ENCODE data around the gene SF3A2.

The SF3A2 gene

GRCh38 chr19:2244125-2244411 is 7.4 kb downstream of the SF3A2 start:
- no peak for FAIRE-seq
- TF ChIP-seq POU2F2 (IDR thresholded peaks at IDR 0.05; ENCODE audit: low read depth, low read length) = no peak
- TF ChIP-seq TAF1 (IDR thresholded peaks at IDR 0.05; ENCODE audit: low read depth, low read length) = no peak
- TF ChIP-seq POLR2A (IDR thresholded peaks at IDR 0.05; ENCODE audit: low read depth, low read length) = no peak
- no peak for TF ChIP-seq POLR2AphosphoS5 (IDR thresholded peaks at IDR 0.05; ENCODE audit: low read depth, low read length)
- TF ChIP-seq PAX5 (IDR thresholded peaks at IDR 0.05; ENCODE audit: insufficient read depth, low read length, severe bottlenecking) = no peak
- no peak for TF ChIP-seq SPI1 (IDR thresholded peaks at IDR 0.05; ENCODE audit: low read depth, low read length)

GRCh38 chr19:2244486-2244885 is 7.9 kb downstream of the SF3A2 start:
- TF ChIP-seq SPI1 (IDR thresholded peaks at IDR 0.05; ENCODE audit: low read depth, low read length) (no peak), POLR2A (IDR thresholded peaks at IDR 0.05; ENCODE audit: low read depth, low read length) (no peak), PAX5 (IDR thresholded peaks at IDR 0.05; ENCODE audit: insufficient read depth, low read length, severe bottlenecking) (no peak), POLR2AphosphoS5 (IDR thresholded peaks at IDR 0.05; ENCODE audit: low read depth, low read length) (no peak), POU2F2 (IDR thresholded peaks at IDR 0.05; ENCODE audit: low read depth, low read length) (no peak), TAF1 (IDR thresholded peaks at IDR 0.05; ENCODE audit: low read depth, low read length) (no peak)
- FAIRE-seq = no peak
- no peak for DNase-seq (ENCODE audit: insufficient read length, low spot score)

More at GRCh38 chr19:2244125-2244411, 7.4 kb downstream of the SF3A2 start:
- DNase-seq (ENCODE audit: insufficient read length, low spot score) = no peak

- TF ChIP-seq POLR2AphosphoS5 (IDR thresholded peaks at IDR 0.05; ENCODE audit: low read depth, low read length) (no peak), POU2F2 (IDR thresholded peaks at IDR 0.05; ENCODE audit: low read depth, low read length) (no peak), SPI1 (IDR thresholded peaks at IDR 0.05; ENCODE audit: low read depth, low read length) (no peak)
- FAIRE-seq (no peak), DNase-seq (ENCODE audit: insufficient read length, low spot score) (no peak)
Measured at GRCh38 chr19:2245273-2245672, 8.6 kb downstream of the SF3A2 start.

GRCh38 chr19:2246014-2246620 is 9.5 kb downstream of the SF3A2 start:
- no peak for TF ChIP-seq SPI1 (IDR thresholded peaks at IDR 0.05; ENCODE audit: low read depth, low read length)
- no peak for TF ChIP-seq POU2F2 (IDR thresholded peaks at IDR 0.05; ENCODE audit: low read depth, low read length)
- TF ChIP-seq TAF1 (IDR thresholded peaks at IDR 0.05; ENCODE audit: low read depth, low read length) = no peak
- TF ChIP-seq POLR2AphosphoS5 (IDR thresholded peaks at IDR 0.05; ENCODE audit: low read depth, low read length) = no peak
- no peak for TF ChIP-seq POLR2A (IDR thresholded peaks at IDR 0.05; ENCODE audit: low read depth, low read length)
- no peak for TF ChIP-seq PAX5 (IDR thresholded peaks at IDR 0.05; ENCODE audit: insufficient read depth, low read length, severe bottlenecking)
- DNase-seq (ENCODE audit: insufficient read length, low spot score) = no peak
- no peak for FAIRE-seq

GRCh38 chr19:2246801-2247361 is 10.3 kb downstream of the SF3A2 start:
- TF ChIP-seq SPI1 (IDR thresholded peaks at IDR 0.05; ENCODE audit: low read depth, low read length) = no peak
- TF ChIP-seq POU2F2 (IDR thresholded peaks at IDR 0.05; ENCODE audit: low read depth, low read length) = no peak
- TF ChIP-seq POLR2AphosphoS5 (IDR thresholded peaks at IDR 0.05; ENCODE audit: low read depth, low read length) = no peak
- TF ChIP-seq TAF1 (IDR thresholded peaks at IDR 0.05; ENCODE audit: low read depth, low read length) = no peak
- no peak for TF ChIP-seq PAX5 (IDR thresholded peaks at IDR 0.05; ENCODE audit: insufficient read depth, low read length, severe bottlenecking)
- no peak for TF ChIP-seq POLR2A (IDR thresholded peaks at IDR 0.05; ENCODE audit: low read depth, low read length)
- no peak for DNase-seq (ENCODE audit: insufficient read length, low spot score)
- no peak for FAIRE-seq

GRCh38 chr19:2247433-2248101 is 10.9 kb downstream of the SF3A2 start:
- TF ChIP-seq POLR2AphosphoS5 (IDR thresholded peaks at IDR 0.05; ENCODE audit: low read depth, low read length) (no peak), PAX5 (IDR thresholded peaks at IDR 0.05; ENCODE audit: insufficient read depth, low read length, severe bottlenecking) (no peak), SPI1 (IDR thresholded peaks at IDR 0.05; ENCODE audit: low read depth, low read length) (no peak), TAF1 (IDR thresholded peaks at IDR 0.05; ENCODE audit: low read depth, low read length) (no peak), POU2F2 (IDR thresholded peaks at IDR 0.05; ENCODE audit: low read depth, low read length) (no peak), POLR2A (IDR thresholded peaks at IDR 0.05; ENCODE audit: low read depth, low read length) (no peak)
- FAIRE-seq (no peak), DNase-seq (ENCODE audit: insufficient read length, low spot score) (no peak)

GRCh38 chr19:2248136-2249009 is 11.7 kb downstream of the SF3A2 start:
- DNase-seq (ENCODE audit: insufficient read length, low spot score) (no peak), FAIRE-seq (no peak)
- TF ChIP-seq POLR2A (IDR thresholded peaks at IDR 0.05; ENCODE audit: low read depth, low read length) (no peak), POLR2AphosphoS5 (IDR thresholded peaks at IDR 0.05; ENCODE audit: low read depth, low read length) (no peak), TAF1 (IDR thresholded peaks at IDR 0.05; ENCODE audit: low read depth, low read length) (no peak), PAX5 (IDR thresholded peaks at IDR 0.05; ENCODE audit: insufficient read depth, low read length, severe bottlenecking) (no peak), POU2F2 (IDR thresholded peaks at IDR 0.05; ENCODE audit: low read depth, low read length) (no peak), SPI1 (IDR thresholded peaks at IDR 0.05; ENCODE audit: low read depth, low read length) (no peak)

GRCh38 chr19:2249010-2249866 is 12.6 kb downstream of the SF3A2 start, which contains the start of gene AMH:
Gene AMH, plus strand, starts transcription at chr19:2249323. Its CDS starts 10 bp downstream, at chr19:2249333.
- no peak for FAIRE-seq
- DNase-seq (ENCODE audit: insufficient read length, low spot score) = no peak
- TF ChIP-seq POU2F2 (IDR thresholded peaks at IDR 0.05; ENCODE audit: low read depth, low read length) = no peak
- TF ChIP-seq POLR2AphosphoS5 (IDR thresholded peaks at IDR 0.05; ENCODE audit: low read depth, low read length) = peak; percentile 26
- peak; percentile 57; the same call in 1 of the 2 replicates for TF ChIP-seq POLR2A (IDR thresholded peaks at IDR 0.05; ENCODE audit: low read depth, low read length)

All from GM12891 (cell line).